Stimulated activated CD8-positive, alpha-beta memory T cell treated with anti-CD3 and anti-CD28 coated beads, Interleukin-15, amount 100 ng/mL, for 48 hours (primary cell): ENCODE data around the gene TMEM106C.

Experiments used
- DNase-seq, 2 donors: peaks; one replicate each; pipeline ENCODE4 v3.0.0-alpha.2; 2020; ENCODE audit warnings: low read depth in 2 of 2

The TMEM106C gene

GRCh38 chr12:47995981-47996401 is 32.6 kb downstream of the TMEM106C start:
- DNase-seq = no peak

GRCh38 chr12:47997321-47997720 is 33.9 kb downstream of the TMEM106C start:
- no peak for DNase-seq

- DNase-seq = no peak
Measured at GRCh38 chr12:47999816-48000215, 36.4 kb downstream of the TMEM106C start.

- DNase-seq = no peak
Measured at GRCh38 chr12:48000878-48001504, 37.6 kb downstream of the TMEM106C start.

GRCh38 chr12:48001505-48002413 is 38.4 kb downstream of the TMEM106C start:
- DNase-seq = no peak

- no peak for DNase-seq
Measured at GRCh38 chr12:48002414-48002730, 39.0 kb downstream of the TMEM106C start.

GRCh38 chr12:48002773-48003218 is 39.4 kb downstream of the TMEM106C start:
- no peak for DNase-seq

- no peak for DNase-seq
Measured at GRCh38 chr12:48003226-48004052, 40.0 kb downstream of the TMEM106C start.

- DNase-seq = no peak
Measured at GRCh38 chr12:48004053-48004941, 40.9 kb downstream of the TMEM106C start, which contains the start of gene COL2A1. TSS of gene COL2A1 (minus strand) at chr12:48004476. CDS start at chr12:48004321, 155 bp downstream.

- DNase-seq = no peak
Measured at GRCh38 chr12:48005001-48005749, 41.8 kb downstream of the TMEM106C start.

- DNase-seq = no peak
Measured at GRCh38 chr12:48005750-48006021, 42.3 kb downstream of the TMEM106C start.

GRCh38 chr12:48007206-48007605 is 43.8 kb downstream of the TMEM106C start:
- no peak for DNase-seq

- no peak for DNase-seq
Measured at GRCh38 chr12:48008349-48008748, 45.0 kb downstream of the TMEM106C start.

GRCh38 chr12:48008950-48009349 is 45.6 kb downstream of the TMEM106C start:
- DNase-seq = no peak

GRCh38 chr12:48009471-48009870 is 46.1 kb downstream of the TMEM106C start:
- DNase-seq = no peak

- DNase-seq = no peak
Measured at GRCh38 chr12:48010366-48010970, 47.1 kb downstream of the TMEM106C start.

- DNase-seq = no peak
Measured at GRCh38 chr12:48012070-48012469, 48.7 kb downstream of the TMEM106C start.

GRCh38 chr12:48013287-48013686 is 49.9 kb downstream of the TMEM106C start:
- DNase-seq = no peak

GRCh38 chr12:48015129-48015528 is 51.7 kb downstream of the TMEM106C start:
- no peak for DNase-seq

GRCh38 chr12:48015954-48016353 is 52.6 kb downstream of the TMEM106C start:
- DNase-seq = no peak
